ENCODE data around the gene ZNF143.

DNA sequence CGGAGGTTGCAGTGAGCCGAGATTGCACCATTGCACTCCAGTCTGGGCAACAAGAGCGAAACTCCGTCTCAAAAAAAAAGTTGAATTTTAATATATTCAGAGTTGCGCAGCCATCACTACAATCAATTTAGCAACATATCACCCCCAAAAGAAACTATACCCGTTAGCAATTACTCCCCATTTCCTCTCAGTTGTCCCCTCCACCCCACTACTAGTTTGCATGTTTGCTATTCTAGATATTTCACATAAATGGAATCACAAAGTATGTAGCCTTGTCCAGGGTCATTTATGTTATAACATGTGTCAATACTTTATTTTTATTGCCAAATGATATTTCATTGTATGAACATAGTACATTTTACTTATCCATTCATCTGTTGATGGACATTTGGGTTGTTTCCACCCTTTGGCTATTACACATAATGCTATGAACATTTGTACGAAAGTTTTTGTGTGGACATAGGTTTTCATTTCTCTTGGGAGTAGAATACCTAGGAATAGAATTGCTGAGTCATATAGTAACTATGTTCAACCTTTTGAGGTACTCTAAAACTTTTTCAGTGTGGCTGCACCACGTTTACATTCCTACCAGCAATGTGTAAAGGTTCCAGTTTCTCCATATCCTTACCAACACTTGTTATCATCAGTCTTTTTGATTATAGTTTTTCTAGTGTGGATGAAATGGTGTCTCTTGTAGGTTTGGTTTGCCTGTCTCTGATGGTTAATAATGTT is 2.2 kb downstream of the ZNF143 start:
- TF ChIP-seq, protein P1, sequence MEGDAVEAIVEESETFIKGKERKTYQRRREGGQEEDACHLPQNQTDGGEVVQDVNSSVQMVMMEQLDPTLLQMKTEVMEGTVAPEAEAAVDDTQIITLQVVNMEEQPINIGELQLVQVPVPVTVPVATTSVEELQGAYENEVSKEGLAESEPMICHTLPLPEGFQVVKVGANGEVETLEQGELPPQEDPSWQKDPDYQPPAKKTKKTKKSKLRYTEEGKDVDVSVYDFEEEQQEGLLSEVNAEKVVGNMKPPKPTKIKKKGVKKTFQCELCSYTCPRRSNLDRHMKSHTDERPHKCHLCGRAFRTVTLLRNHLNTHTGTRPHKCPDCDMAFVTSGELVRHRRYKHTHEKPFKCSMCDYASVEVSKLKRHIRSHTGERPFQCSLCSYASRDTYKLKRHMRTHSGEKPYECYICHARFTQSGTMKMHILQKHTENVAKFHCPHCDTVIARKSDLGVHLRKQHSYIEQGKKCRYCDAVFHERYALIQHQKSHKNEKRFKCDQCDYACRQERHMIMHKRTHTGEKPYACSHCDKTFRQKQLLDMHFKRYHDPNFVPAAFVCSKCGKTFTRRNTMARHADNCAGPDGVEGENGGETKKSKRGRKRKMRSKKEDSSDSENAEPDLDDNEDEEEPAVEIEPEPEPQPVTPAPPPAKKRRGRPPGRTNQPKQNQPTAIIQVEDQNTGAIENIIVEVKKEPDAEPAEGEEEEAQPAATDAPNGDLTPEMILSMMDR (IDR thresholded peaks at IDR 0.05): no peak
- no peak for TF ChIP-seq POLR2AphosphoS5 (IDR thresholded peaks at IDR 0.05; ENCODE audit: insufficient read depth in 1 of 2, low read depth in 1 of 2)

Measured in vagina (tissue), 2 donors.